HEK293 (cell line): ENCODE data around the gene LDLRAD4.

Source experiments
- CTCF ChIA-PET: fragments of 350-600 bp; formaldehyde crosslinking; extraction: SDS; loops from one replicate; lab custom pipeline; 2021; ENCODE audit warnings: antibody characterized with exemption; lab: Yijun Ruan, JAX
- POLR2A ChIA-PET: fragments of 300-600 bp; formaldehyde crosslinking; extraction: SDS; loops from one replicate; lab custom pipeline; 2020; ENCODE audit warnings: antibody characterized with exemption, inconsistent platforms; lab: Yijun Ruan, JAX
- H3K27ac ChIP-seq: fragments of 200-500 bp; sonication (Bioruptor generic); 2 replicates; pipeline ENCODE4 v1.5.1; 2014; ENCODE audit warnings: low read depth, low read length, control low read depth, inconsistent platforms; ENCODE audit errors: extremely low read depth
- H3K36me3 ChIP-seq, 2 experiments: fragments of 200-500 bp in 1 of 2; sonication (Bioruptor generic) in 1 of 2; 1 replicate in 1 of 2; 2 replicates in 1 of 2; pipeline ENCODE4 v1.5.1; 2014 to 2017; ENCODE audit warnings: inconsistent platforms in 2 of 2, low read length in 2 of 2; ENCODE audit not compliant: control insufficient read depth in 2 of 2, insufficient read depth in 1 of 2
- H3K4me1 ChIP-seq: fragments of 200-500 bp; sonication (Bioruptor generic); 2 replicates; pipeline ENCODE4 v1.5.1; 2014; ENCODE audit warnings: mild to moderate bottlenecking, low read length, inconsistent platforms; ENCODE audit not compliant: control insufficient read depth, insufficient read depth
- H3K4me3 ChIP-seq: 2 replicates; pipeline ENCODE4 v1.5.1; 2011; ENCODE audit warnings: low read depth, mild to moderate bottlenecking, control low read depth, low read length, moderate library complexity
- H3K9me3 ChIP-seq: fragments of 200-500 bp; sonication (Bioruptor generic); 2 replicates; pipeline ENCODE4 v1.5.1; 2014; ENCODE audit warnings: low read depth, low read length, inconsistent platforms; ENCODE audit not compliant: control insufficient read depth, insufficient read depth
- IKZF3 ChIP-seq: fragments of 450-650 bp; IDR thresholded peaks from 2 replicates; pipeline ENCODE4 v1.5.0; 2018; ENCODE audit warnings: missing biosample characterization, mild to moderate bottlenecking, missing genetic modification characterization, moderate library complexity
- PRDM2 ChIP-seq: fragments of 450-650 bp; formaldehyde crosslinking; IDR thresholded peaks from 2 replicates; pipeline ENCODE4 v1.5.1; 2016; ENCODE audit warnings: missing biosample characterization, missing genetic modification characterization, borderline replicate concordance
- PRDM4 ChIP-seq: fragments of 450-650 bp; formaldehyde crosslinking; IDR thresholded peaks from 2 replicates; pipeline ENCODE4 v1.5.1; 2017; ENCODE audit warnings: missing biosample characterization, missing genetic modification characterization
- REPIN1 ChIP-seq: fragments of 450-650 bp; formaldehyde crosslinking; IDR thresholded peaks from 2 replicates; pipeline ENCODE4 v1.5.1; 2017; ENCODE audit warnings: missing biosample characterization, missing genetic modification characterization, low read depth
- SP2 ChIP-seq: fragments of 450-650 bp; formaldehyde crosslinking; IDR thresholded peaks from 2 replicates; pipeline ENCODE4 v1.5.1; 2016; ENCODE audit warnings: missing biosample characterization, missing genetic modification characterization
- ZFP3 ChIP-seq: fragments of 450-650 bp; formaldehyde crosslinking; IDR thresholded peaks from 2 replicates; pipeline ENCODE4 v1.5.1; 2016; ENCODE audit warnings: low read depth, missing biosample characterization, missing genetic modification characterization
- ZFP37 ChIP-seq: fragments of 450-650 bp; formaldehyde crosslinking; IDR thresholded peaks from 2 replicates; pipeline ENCODE4 v1.5.1; 2016; ENCODE audit warnings: missing biosample characterization, missing genetic modification characterization
- ZNF341 ChIP-seq: fragments of 450-650 bp; formaldehyde crosslinking; IDR thresholded peaks from 2 replicates; pipeline ENCODE4; 2016; ENCODE audit warnings: low read depth, missing biosample characterization, missing genetic modification characterization
- ZNF426 ChIP-seq: fragments of 450-650 bp; formaldehyde crosslinking; IDR thresholded peaks from 2 replicates; pipeline ENCODE4 v1.5.1; 2017; ENCODE audit warnings: missing biosample characterization, missing genetic modification characterization, mild to moderate bottlenecking, inconsistent platforms, moderate library complexity
- ZNF473 ChIP-seq: fragments of 450-650 bp; formaldehyde crosslinking; IDR thresholded peaks from 2 replicates; pipeline ENCODE4 v1.5.1; 2017; ENCODE audit warnings: missing biosample characterization, missing genetic modification characterization
- ZNF521 ChIP-seq: fragments of 450-650 bp; formaldehyde crosslinking; IDR thresholded peaks from 2 replicates; pipeline ENCODE4 v1.5.1; 2017; ENCODE audit warnings: missing biosample characterization, mild to moderate bottlenecking, missing genetic modification characterization
- TF ChIP-seq, protein P1 (sequence below): fragments of 450-650 bp; formaldehyde crosslinking; IDR thresholded peaks from 2 replicates; pipeline ENCODE4 v1.5.1; 2016; ENCODE audit warnings: missing biosample characterization, missing genetic modification characterization
- TF ChIP-seq, protein P2 (sequence below): fragments of 450-650 bp; formaldehyde crosslinking; IDR thresholded peaks from 2 replicates; pipeline ENCODE4 v1.5.1; 2016; ENCODE audit warnings: missing biosample characterization, missing genetic modification characterization
- TF ChIP-seq, protein P3 (sequence below): fragments of 450-650 bp; formaldehyde crosslinking; IDR thresholded peaks from 2 replicates; pipeline ENCODE4 v1.5.1; 2016; ENCODE audit warnings: missing biosample characterization, missing genetic modification characterization
- TF ChIP-seq, protein P4 (sequence below): fragments of 450-650 bp; formaldehyde crosslinking; conservative IDR thresholded peaks from 2 replicates; pipeline ENCODE4 v1.5.1; 2016; ENCODE audit warnings: low read depth, missing biosample characterization, missing genetic modification characterization
- TF ChIP-seq, protein P5 (sequence below): fragments of 450-650 bp; formaldehyde crosslinking; IDR thresholded peaks from 2 replicates; pipeline ENCODE4 v1.5.1; 2016; ENCODE audit warnings: missing biosample characterization, missing genetic modification characterization

Gene LDLRAD4

DNA sequence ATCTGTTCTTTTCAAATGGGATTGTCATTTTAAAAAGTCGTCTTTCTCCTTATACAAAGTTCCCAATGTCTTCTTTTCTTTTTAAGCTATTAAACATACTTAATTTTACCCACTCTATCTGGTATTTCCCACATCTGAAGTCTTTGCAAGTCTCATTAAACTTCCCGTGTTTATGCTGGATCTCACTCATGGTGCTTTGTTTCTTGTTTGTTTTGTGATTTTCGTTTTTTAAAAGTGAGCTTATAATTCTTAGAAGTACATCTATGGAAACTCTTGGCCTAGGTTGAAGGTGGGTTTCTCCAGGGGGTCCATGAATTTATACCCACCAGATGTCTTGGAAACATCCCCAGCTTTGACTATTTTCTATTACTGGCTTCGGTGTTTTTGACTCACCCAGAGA, 299.8 kb downstream of the LDLRAD4 start:
- ChIA-PET POLR2A (no interaction called here), CTCF (interaction anchor here (1.0 kb wide), 1 partner anchor 302 kb away, joined by 3 read pairs; no protein-coding TSS in a partner anchor)
- peaks cover 2% of the 10 kb centered on the region for H3K4me1 ChIP-seq
- H3K36me3 ChIP-seq, result no peaks in the 10 kb centered on the region
- H3K4me3 ChIP-seq, result no peak overlapping the region
- no peak overlapping the region for H3K27ac ChIP-seq
- H3K9me3 ChIP-seq, result no peaks in the 10 kb centered on the region
- no peak for TF ChIP-seq ZNF426
- TF ChIP-seq PRDM2 (tag by site-specific recombination), result no peak
- TF ChIP-seq, protein P1, sequence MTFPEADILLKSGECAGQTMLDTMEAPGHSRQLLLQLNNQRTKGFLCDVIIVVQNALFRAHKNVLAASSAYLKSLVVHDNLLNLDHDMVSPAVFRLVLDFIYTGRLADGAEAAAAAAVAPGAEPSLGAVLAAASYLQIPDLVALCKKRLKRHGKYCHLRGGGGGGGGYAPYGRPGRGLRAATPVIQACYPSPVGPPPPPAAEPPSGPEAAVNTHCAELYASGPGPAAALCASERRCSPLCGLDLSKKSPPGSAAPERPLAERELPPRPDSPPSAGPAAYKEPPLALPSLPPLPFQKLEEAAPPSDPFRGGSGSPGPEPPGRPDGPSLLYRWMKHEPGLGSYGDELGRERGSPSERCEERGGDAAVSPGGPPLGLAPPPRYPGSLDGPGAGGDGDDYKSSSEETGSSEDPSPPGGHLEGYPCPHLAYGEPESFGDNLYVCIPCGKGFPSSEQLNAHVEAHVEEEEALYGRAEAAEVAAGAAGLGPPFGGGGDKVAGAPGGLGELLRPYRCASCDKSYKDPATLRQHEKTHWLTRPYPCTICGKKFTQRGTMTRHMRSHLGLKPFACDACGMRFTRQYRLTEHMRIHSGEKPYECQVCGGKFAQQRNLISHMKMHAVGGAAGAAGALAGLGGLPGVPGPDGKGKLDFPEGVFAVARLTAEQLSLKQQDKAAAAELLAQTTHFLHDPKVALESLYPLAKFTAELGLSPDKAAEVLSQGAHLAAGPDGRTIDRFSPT (tag by site-specific recombination), result no peak
- TF ChIP-seq, protein P2, sequence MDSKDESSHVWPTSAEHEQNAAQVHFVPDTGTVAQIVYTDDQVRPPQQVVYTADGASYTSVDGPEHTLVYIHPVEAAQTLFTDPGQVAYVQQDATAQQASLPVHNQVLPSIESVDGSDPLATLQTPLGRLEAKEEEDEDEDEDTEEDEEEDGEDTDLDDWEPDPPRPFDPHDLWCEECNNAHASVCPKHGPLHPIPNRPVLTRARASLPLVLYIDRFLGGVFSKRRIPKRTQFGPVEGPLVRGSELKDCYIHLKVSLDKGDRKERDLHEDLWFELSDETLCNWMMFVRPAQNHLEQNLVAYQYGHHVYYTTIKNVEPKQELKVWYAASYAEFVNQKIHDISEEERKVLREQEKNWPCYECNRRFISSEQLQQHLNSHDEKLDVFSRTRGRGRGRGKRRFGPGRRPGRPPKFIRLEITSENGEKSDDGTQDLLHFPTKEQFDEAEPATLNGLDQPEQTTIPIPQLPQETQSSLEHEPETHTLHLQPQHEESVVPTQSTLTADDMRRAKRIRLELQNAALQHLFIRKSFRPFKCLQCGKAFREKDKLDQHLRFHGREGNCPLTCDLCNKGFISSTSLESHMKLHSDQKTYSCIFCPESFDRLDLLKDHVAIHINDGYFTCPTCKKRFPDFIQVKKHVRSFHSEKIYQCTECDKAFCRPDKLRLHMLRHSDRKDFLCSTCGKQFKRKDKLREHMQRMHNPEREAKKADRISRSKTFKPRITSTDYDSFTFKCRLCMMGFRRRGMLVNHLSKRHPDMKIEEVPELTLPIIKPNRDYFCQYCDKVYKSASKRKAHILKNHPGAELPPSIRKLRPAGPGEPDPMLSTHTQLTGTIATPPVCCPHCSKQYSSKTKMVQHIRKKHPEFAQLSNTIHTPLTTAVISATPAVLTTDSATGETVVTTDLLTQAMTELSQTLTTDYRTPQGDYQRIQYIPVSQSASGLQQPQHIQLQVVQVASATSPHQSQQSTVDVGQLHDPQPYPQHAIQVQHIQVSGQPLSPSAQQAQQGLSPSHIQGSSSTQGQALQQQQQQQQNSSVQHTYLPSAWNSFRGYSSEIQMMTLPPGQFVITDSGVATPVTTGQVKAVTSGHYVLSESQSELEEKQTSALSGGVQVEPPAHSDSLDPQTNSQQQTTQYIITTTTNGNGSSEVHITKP (tag by site-specific recombination), result no peak
- TF ChIP-seq ZNF521 (tag by site-specific recombination), result no peak
- TF ChIP-seq ZFP37 (tag by site-specific recombination), result no peak
- no peak for TF ChIP-seq IKZF3 (tag by site-specific recombination)
- no peak for TF ChIP-seq REPIN1 (tag by site-specific recombination)
- no peak for TF ChIP-seq ZFP3 (tag by site-specific recombination)
- TF ChIP-seq SP2 (tag by site-specific recombination), result no peak
- TF ChIP-seq, protein P3, sequence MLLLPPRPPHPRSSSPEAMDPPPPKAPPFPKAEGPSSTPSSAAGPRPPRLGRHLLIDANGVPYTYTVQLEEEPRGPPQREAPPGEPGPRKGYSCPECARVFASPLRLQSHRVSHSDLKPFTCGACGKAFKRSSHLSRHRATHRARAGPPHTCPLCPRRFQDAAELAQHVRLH (tag by site-specific recombination), result no peak
- no peak for TF ChIP-seq PRDM4 (tag by site-specific recombination)
- TF ChIP-seq, protein P4, sequence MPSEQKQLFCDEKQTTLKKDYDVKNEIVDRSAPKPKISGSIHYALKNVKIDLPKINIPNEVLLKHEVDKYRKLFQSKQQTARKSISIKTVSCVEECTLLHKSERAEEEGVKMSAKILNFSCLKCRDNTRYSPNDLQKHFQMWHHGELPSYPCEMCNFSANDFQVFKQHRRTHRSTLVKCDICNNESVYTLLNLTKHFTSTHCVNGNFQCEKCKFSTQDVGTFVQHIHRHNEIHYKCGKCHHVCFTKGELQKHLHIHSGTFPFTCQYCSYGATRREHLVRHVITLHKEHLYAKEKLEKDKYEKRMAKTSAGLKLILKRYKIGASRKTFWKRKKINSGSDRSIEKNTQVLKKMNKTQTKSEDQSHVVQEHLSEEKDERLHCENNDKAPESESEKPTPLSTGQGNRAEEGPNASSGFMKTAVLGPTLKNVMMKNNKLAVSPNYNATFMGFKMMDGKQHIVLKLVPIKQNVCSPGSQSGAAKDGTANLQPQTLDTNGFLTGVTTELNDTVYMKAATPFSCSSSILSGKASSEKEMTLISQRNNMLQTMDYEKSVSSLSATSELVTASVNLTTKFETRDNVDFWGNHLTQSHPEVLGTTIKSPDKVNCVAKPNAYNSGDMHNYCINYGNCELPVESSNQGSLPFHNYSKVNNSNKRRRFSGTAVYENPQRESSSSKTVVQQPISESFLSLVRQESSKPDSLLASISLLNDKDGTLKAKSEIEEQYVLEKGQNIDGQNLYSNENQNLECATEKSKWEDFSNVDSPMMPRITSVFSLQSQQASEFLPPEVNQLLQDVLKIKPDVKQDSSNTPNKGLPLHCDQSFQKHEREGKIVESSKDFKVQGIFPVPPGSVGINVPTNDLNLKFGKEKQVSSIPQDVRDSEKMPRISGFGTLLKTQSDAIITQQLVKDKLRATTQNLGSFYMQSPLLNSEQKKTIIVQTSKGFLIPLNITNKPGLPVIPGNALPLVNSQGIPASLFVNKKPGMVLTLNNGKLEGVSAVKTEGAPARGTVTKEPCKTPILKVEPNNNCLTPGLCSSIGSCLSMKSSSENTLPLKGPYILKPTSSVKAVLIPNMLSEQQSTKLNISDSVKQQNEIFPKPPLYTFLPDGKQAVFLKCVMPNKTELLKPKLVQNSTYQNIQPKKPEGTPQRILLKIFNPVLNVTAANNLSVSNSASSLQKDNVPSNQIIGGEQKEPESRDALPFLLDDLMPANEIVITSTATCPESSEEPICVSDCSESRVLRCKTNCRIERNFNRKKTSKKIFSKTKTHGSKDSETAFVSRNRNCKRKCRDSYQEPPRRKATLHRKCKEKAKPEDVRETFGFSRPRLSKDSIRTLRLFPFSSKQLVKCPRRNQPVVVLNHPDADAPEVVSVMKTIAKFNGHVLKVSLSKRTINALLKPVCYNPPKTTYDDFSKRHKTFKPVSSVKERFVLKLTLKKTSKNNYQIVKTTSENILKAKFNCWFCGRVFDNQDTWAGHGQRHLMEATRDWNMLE (tag by site-specific recombination), result no peak
- TF ChIP-seq, protein P5, sequence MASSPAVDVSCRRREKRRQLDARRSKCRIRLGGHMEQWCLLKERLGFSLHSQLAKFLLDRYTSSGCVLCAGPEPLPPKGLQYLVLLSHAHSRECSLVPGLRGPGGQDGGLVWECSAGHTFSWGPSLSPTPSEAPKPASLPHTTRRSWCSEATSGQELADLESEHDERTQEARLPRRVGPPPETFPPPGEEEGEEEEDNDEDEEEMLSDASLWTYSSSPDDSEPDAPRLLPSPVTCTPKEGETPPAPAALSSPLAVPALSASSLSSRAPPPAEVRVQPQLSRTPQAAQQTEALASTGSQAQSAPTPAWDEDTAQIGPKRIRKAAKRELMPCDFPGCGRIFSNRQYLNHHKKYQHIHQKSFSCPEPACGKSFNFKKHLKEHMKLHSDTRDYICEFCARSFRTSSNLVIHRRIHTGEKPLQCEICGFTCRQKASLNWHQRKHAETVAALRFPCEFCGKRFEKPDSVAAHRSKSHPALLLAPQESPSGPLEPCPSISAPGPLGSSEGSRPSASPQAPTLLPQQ, result no peak
- no peak for TF ChIP-seq ZNF341 (tag by site-specific recombination)
- TF ChIP-seq ZNF473 (tag by site-specific recombination), result no peak
